Trophoblast cell (in vitro differentiated cells and primary cell): ENCODE results near the gene BICRAL.

ENCODE experiments used
- DNase-seq, 2 donors: peaks; one replicate each; pipeline ENCODE4 v3.0.0-alpha.2; 2016
- H2AFZ ChIP-seq: 2 replicates; pipeline ENCODE4 v1.6.1; 2013; ENCODE audit warnings: low read length, moderate library complexity, mild to moderate bottlenecking; ENCODE audit not compliant: insufficient read depth, poor library complexity
- H2AK5ac ChIP-seq: 2 replicates; pipeline ENCODE4 v1.6.1; 2013; ENCODE audit warnings: mild to moderate bottlenecking, low read length
- H2BK120ac ChIP-seq: 2 replicates; pipeline ENCODE4 v1.6.1; 2013; ENCODE audit warnings: low read length, mild to moderate bottlenecking, moderate library complexity; ENCODE audit not compliant: insufficient read depth, poor library complexity
- H2BK12ac ChIP-seq: 2 replicates; pipeline ENCODE4 v1.6.1; 2013; ENCODE audit warnings: mild to moderate bottlenecking, low read length, moderate library complexity
- H2BK5ac ChIP-seq: 2 replicates; pipeline ENCODE4 v1.6.1; 2013; ENCODE audit warnings: low read length, low read depth, moderate library complexity, mild to moderate bottlenecking; ENCODE audit not compliant: poor library complexity
- H3K14ac ChIP-seq: 2 replicates; pipeline ENCODE4 v1.6.1; 2013; ENCODE audit warnings: mild to moderate bottlenecking, low read length
- H3K18ac ChIP-seq: 2 replicates; pipeline ENCODE4 v1.6.1; 2013; ENCODE audit warnings: mild to moderate bottlenecking, low read length
- H3K23ac ChIP-seq: 2 replicates; pipeline ENCODE4 v1.6.1; 2013; ENCODE audit warnings: low read length
- H3K27ac ChIP-seq: 2 replicates; pipeline ENCODE4 v1.5.1; 2013; ENCODE audit warnings: low read depth, mild to moderate bottlenecking, inconsistent platforms, low read length, moderate library complexity
- H3K27me3 ChIP-seq: 2 replicates; pipeline ENCODE4 v1.6.1; 2013; ENCODE audit warnings: inconsistent platforms, mild to moderate bottlenecking, low read length, moderate library complexity; ENCODE audit not compliant: insufficient read depth
- H3K36me3 ChIP-seq, 2 experiments: 1 replicate in 1 of 2; 2 replicates in 1 of 2; pipeline ENCODE4 v1.6.1; 2013; ENCODE audit warnings: low read length in 2 of 2, mild to moderate bottlenecking in 2 of 2, moderate library complexity in 1 of 2; ENCODE audit not compliant: insufficient read depth in 2 of 2, control insufficient read depth in 1 of 2
- H3K4ac ChIP-seq: 2 replicates; pipeline ENCODE4 v1.6.1; 2013; ENCODE audit warnings: low read depth, mild to moderate bottlenecking, low read length, moderate library complexity
- H3K4me1 ChIP-seq, 2 experiments: 1 replicate in 1 of 2; 2 replicates in 1 of 2; pipeline ENCODE4 v1.6.1; 2013; ENCODE audit warnings: low read length in 2 of 2, mild to moderate bottlenecking in 2 of 2, moderate library complexity in 1 of 2; ENCODE audit not compliant: insufficient read depth in 2 of 2, control insufficient read depth in 1 of 2
- H3K4me2 ChIP-seq: 2 replicates; pipeline ENCODE4 v1.6.1; 2013; ENCODE audit warnings: inconsistent platforms, mild to moderate bottlenecking, low read length, moderate library complexity
- H3K4me3 ChIP-seq: 2 replicates; pipeline ENCODE4 v1.5.1; 2013; ENCODE audit warnings: mild to moderate bottlenecking, low read depth, low read length, inconsistent platforms
- H3K79me1 ChIP-seq: one replicate; pipeline ENCODE4 v1.6.1; 2013; ENCODE audit warnings: low read length
- H3K79me2 ChIP-seq: 2 replicates; pipeline ENCODE4 v1.6.1; 2013; ENCODE audit warnings: low read length, mild to moderate bottlenecking; ENCODE audit not compliant: control insufficient read depth, insufficient read depth, poor library complexity
- H3K9ac ChIP-seq: 2 replicates; pipeline ENCODE4 v1.6.1; 2013; ENCODE audit warnings: mild to moderate bottlenecking, low read length
- H3K9me3 ChIP-seq: 2 replicates; pipeline ENCODE4 v1.6.1; 2013; ENCODE audit warnings: low read depth, mild to moderate bottlenecking, control low read depth, inconsistent platforms, low read length; ENCODE audit not compliant: insufficient read depth
- H4K12ac ChIP-seq: 2 replicates; pipeline ENCODE4 v1.6.1; 2013; ENCODE audit warnings: low read depth, mild to moderate bottlenecking, low read length, moderate library complexity
- H4K8ac ChIP-seq: 2 replicates; pipeline ENCODE4 v1.6.1; 2013; ENCODE audit warnings: low read depth, mild to moderate bottlenecking, low read length, moderate library complexity
- H4K91ac ChIP-seq: one replicate; pipeline ENCODE4 v1.6.1; 2013; ENCODE audit warnings: low read depth, mild to moderate bottlenecking, low read length, moderate library complexity
- WGBS: extraction: QIAGEN DNeasy Blood & Tissue Kit; methylation state at CpG from one replicate; pipeline ENCODE4 v1.1.7; 2013; ENCODE audit warnings: missing lambda C conversion rate; ENCODE audit not compliant: insufficient read length, insufficient coverage; ENCODE audit errors: extremely low coverage; 5-methylcytosine and 5-hydroxymethylcytosine counted together

Gene BICRAL

GRCh38 chr6:42870145-42870936, 88.5 kb downstream of the BICRAL start:
- H2AFZ ChIP-seq = no peak overlapping the region
- no peaks in the 10 kb centered on the region for H3K27me3 ChIP-seq
- H2BK12ac ChIP-seq = peak overlapping the region; percentile 23
- H3K9ac ChIP-seq = no peak overlapping the region
- H3K36me3 ChIP-seq = peaks cover 0 to 5% of the 10 kb centered on the region in 2 experiments
- H3K9me3 ChIP-seq = no peaks in the 10 kb centered on the region
- no peaks in the 10 kb centered on the region for H3K79me1 ChIP-seq
- H4K8ac ChIP-seq = no peak overlapping the region
- no CpG with 5 or more reads among the region's 2 CpGs for WGBS
- DNase-seq = no peak
- no peak overlapping the region for H3K14ac ChIP-seq
- no peak overlapping the region for H2BK120ac ChIP-seq
- H4K91ac ChIP-seq = no peak overlapping the region
- no peak overlapping the region for H2AK5ac ChIP-seq
- H3K4me1 ChIP-seq = peaks cover 3% of the 10 kb centered on the region in 2 experiments
- no peak overlapping the region for H3K18ac ChIP-seq
- H3K27ac ChIP-seq = no peak overlapping the region
- no peak overlapping the region for H2BK5ac ChIP-seq
- H4K12ac ChIP-seq = no peak overlapping the region
- H3K23ac ChIP-seq = no peak overlapping the region
- H3K79me2 ChIP-seq = no peaks in the 10 kb centered on the region
- H3K4ac ChIP-seq = no peak overlapping the region
- H3K4me3 ChIP-seq = no peak overlapping the region
- H3K4me2 ChIP-seq = no peak overlapping the region

GRCh38 chr6:42871711-42872110, 89.9 kb downstream of the BICRAL start:
- WGBS = no CpG with 5 or more reads among the region's 3 CpGs
- peaks cover 0 to 5% of the 10 kb centered on the region in 2 experiments for H3K36me3 ChIP-seq
- no peaks in the 10 kb centered on the region for H3K9me3 ChIP-seq
- peaks cover 3% of the 10 kb centered on the region in 2 experiments for H3K4me1 ChIP-seq
- no peak overlapping the region for H4K91ac ChIP-seq
- no peak overlapping the region for H3K27ac ChIP-seq
- no peak overlapping the region for H2BK12ac ChIP-seq
- H3K9ac ChIP-seq = no peak overlapping the region
- no peaks in the 10 kb centered on the region for H3K27me3 ChIP-seq
- H2AFZ ChIP-seq = no peak overlapping the region
- no peak overlapping the region for H2BK5ac ChIP-seq
- no peak overlapping the region for H3K18ac ChIP-seq
- no peak overlapping the region for H4K8ac ChIP-seq
- no peak overlapping the region for H2BK120ac ChIP-seq
- no peak for DNase-seq
- no peaks in the 10 kb centered on the region for H3K79me2 ChIP-seq
- H3K4ac ChIP-seq = no peak overlapping the region
- no peaks in the 10 kb centered on the region for H3K79me1 ChIP-seq
- no peak overlapping the region for H3K14ac ChIP-seq
- no peak overlapping the region for H3K4me3 ChIP-seq
- H2AK5ac ChIP-seq = no peak overlapping the region
- no peak overlapping the region for H3K4me2 ChIP-seq
- no peak overlapping the region for H4K12ac ChIP-seq
- no peak overlapping the region for H3K23ac ChIP-seq

GRCh38 chr6:42873313-42873712, 91.5 kb downstream of the BICRAL start:
- H2BK12ac ChIP-seq = no peak overlapping the region
- no peaks in the 10 kb centered on the region for H3K79me2 ChIP-seq
- no CpG with 5 or more reads among the region's 2 CpGs for WGBS
- no peak overlapping the region for H3K4me3 ChIP-seq
- H3K18ac ChIP-seq = no peak overlapping the region
- H3K79me1 ChIP-seq = no peaks in the 10 kb centered on the region
- H3K27me3 ChIP-seq = no peaks in the 10 kb centered on the region
- DNase-seq = no peak
- no peak overlapping the region for H3K14ac ChIP-seq
- no peaks in the 10 kb centered on the region for H3K36me3 ChIP-seq
- no peak overlapping the region for H3K27ac ChIP-seq
- H3K9me3 ChIP-seq = no peaks in the 10 kb centered on the region
- no peak overlapping the region for H4K12ac ChIP-seq
- no peak overlapping the region for H2AFZ ChIP-seq
- H3K4me2 ChIP-seq = no peak overlapping the region
- no peak overlapping the region for H3K4ac ChIP-seq
- H2BK5ac ChIP-seq = no peak overlapping the region
- H2BK120ac ChIP-seq = no peak overlapping the region
- H3K4me1 ChIP-seq = peaks cover 3% of the 10 kb centered on the region in 2 experiments
- H3K23ac ChIP-seq = no peak overlapping the region
- H4K91ac ChIP-seq = no peak overlapping the region
- H2AK5ac ChIP-seq = no peak overlapping the region
- no peak overlapping the region for H3K9ac ChIP-seq
- no peak overlapping the region for H4K8ac ChIP-seq

- no peak overlapping the region for H4K12ac ChIP-seq
- H3K79me1 ChIP-seq = peaks cover 11% of the 10 kb centered on the region
- H3K4me2 ChIP-seq = no peak overlapping the region
- H4K91ac ChIP-seq = no peak overlapping the region
- no peaks in the 10 kb centered on the region for H3K27me3 ChIP-seq
- peak overlapping the region; percentile 84 for H4K8ac ChIP-seq
- H3K4ac ChIP-seq = no peak overlapping the region
- H2BK120ac ChIP-seq = no peak overlapping the region
- peaks cover 0 to 3% of the 10 kb centered on the region in 2 experiments for H3K4me1 ChIP-seq
- H3K23ac ChIP-seq = no peak overlapping the region
- H3K27ac ChIP-seq = no peak overlapping the region
- H3K18ac ChIP-seq = no peak overlapping the region
- no CpG with 5 or more reads among the region's 3 CpGs for WGBS
- H2AK5ac ChIP-seq = peak overlapping the region; percentile 94
- H2BK12ac ChIP-seq = peak overlapping the region; percentile 76
- H3K9ac ChIP-seq = no peak overlapping the region
- peak; percentile 2 to 53 for DNase-seq
- H3K14ac ChIP-seq = no peak overlapping the region
- peaks cover 7 to 9% of the 10 kb centered on the region in 2 experiments for H3K36me3 ChIP-seq
- peaks cover 14% of the 10 kb centered on the region for H3K79me2 ChIP-seq
- no peaks in the 10 kb centered on the region for H3K9me3 ChIP-seq
- no peak overlapping the region for H2AFZ ChIP-seq
- H2BK5ac ChIP-seq = no peak overlapping the region
- H3K4me3 ChIP-seq = no peak overlapping the region
These were observed 95.8 kb downstream of the BICRAL start for GRCh38 chr6:42877695-42878094.
